Measurements from ENCODE around the gene E2F8. TPM values are rescaled to one million over a fixed set of nuclear protein-coding genes. Genes with fewer than 3 reads are reported as not detected.

The E2F8 gene
- total RNA-seq, 1 donor from 2014 or later = 1.7 TPM

- Mint-ChIP-seq H3K27me3 (ENCODE audit: unreplicated experiment) (no peaks in the 10 kb centered on the region), H3K4me1 (ENCODE audit: unreplicated experiment) (no peaks in the 10 kb centered on the region)
Measured at GRCh38 chr11:19185036-19185435, 55.7 kb downstream of the E2F8 start.

GRCh38 chr11:19183646-19184045 is 57.1 kb downstream of the E2F8 start:
- Mint-ChIP-seq H3K36me3 (ENCODE audit: unreplicated experiment) (peaks cover 2% of the 10 kb centered on the region), H3K4me3 (ENCODE audit: unreplicated experiment) (no peak overlapping the region), H3K27me3 (ENCODE audit: unreplicated experiment) (no peaks in the 10 kb centered on the region), H3K4me1 (ENCODE audit: unreplicated experiment) (no peaks in the 10 kb centered on the region), H3K27ac (ENCODE audit: unreplicated experiment) (no peak overlapping the region), H3K9me3 (ENCODE audit: unreplicated experiment) (no peaks in the 10 kb centered on the region)
- TF ChIP-seq, protein P1, sequence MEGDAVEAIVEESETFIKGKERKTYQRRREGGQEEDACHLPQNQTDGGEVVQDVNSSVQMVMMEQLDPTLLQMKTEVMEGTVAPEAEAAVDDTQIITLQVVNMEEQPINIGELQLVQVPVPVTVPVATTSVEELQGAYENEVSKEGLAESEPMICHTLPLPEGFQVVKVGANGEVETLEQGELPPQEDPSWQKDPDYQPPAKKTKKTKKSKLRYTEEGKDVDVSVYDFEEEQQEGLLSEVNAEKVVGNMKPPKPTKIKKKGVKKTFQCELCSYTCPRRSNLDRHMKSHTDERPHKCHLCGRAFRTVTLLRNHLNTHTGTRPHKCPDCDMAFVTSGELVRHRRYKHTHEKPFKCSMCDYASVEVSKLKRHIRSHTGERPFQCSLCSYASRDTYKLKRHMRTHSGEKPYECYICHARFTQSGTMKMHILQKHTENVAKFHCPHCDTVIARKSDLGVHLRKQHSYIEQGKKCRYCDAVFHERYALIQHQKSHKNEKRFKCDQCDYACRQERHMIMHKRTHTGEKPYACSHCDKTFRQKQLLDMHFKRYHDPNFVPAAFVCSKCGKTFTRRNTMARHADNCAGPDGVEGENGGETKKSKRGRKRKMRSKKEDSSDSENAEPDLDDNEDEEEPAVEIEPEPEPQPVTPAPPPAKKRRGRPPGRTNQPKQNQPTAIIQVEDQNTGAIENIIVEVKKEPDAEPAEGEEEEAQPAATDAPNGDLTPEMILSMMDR (IDR thresholded peaks at IDR 0.05) = no peak
- no peak for DNase-seq (ENCODE audit: extremely low spot score, unreplicated experiment)

More at GRCh38 chr11:19185036-19185435, 55.7 kb downstream of the E2F8 start:
- Mint-ChIP-seq H3K4me3 (ENCODE audit: unreplicated experiment) (no peak overlapping the region), H3K36me3 (ENCODE audit: unreplicated experiment) (peaks cover 2% of the 10 kb centered on the region), H3K9me3 (ENCODE audit: unreplicated experiment) (no peaks in the 10 kb centered on the region), H3K27ac (ENCODE audit: unreplicated experiment) (no peak overlapping the region)
- no peak for DNase-seq (ENCODE audit: extremely low spot score, unreplicated experiment)
- TF ChIP-seq, protein P1 (IDR thresholded peaks at IDR 0.05) = no peak

DNA sequence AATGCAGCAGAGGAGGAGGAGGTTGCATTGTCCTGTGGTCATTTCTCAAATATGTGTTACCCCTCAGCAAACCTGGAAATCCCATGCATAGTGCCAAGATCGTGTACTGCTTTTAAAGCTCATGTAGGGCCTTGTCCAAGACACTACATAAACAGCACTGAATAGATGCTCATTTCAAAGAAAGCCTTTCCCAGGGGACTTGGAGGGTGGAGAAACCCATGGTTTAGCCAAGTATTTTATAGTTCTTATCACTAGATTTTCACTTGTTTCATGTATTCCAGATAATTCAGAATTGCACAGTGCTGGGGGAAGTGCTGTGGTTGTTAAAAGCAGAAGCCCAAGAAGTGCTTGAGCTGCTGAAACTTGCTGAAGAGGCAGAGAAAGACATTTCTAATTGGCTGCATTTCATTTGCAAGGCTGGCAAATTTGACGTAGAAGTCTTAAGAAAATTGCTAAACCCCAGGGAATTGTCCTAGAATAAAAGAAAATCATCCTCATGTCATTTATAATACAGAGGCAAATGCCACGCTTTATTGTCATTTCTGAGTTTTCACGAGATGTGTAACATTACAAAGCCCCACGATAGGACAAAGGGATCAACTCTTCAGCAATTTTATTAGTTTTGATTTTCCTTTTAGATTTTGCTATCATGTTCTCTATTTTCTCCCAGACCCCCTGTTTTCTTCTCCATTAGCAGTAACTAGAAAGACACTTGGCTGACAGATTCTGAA is 59.0 kb downstream of the E2F8 start:
- no peaks in the 10 kb centered on the region for H3K9me3 Mint-ChIP-seq (ENCODE audit: unreplicated experiment)
- no peak overlapping the region for H3K4me3 Mint-ChIP-seq (ENCODE audit: unreplicated experiment)
- TF ChIP-seq, protein P1 (IDR thresholded peaks at IDR 0.05) = no peak
- H3K27me3 Mint-ChIP-seq (ENCODE audit: unreplicated experiment) = no peaks in the 10 kb centered on the region
- no peak overlapping the region for H3K27ac Mint-ChIP-seq (ENCODE audit: unreplicated experiment)
- H3K36me3 Mint-ChIP-seq (ENCODE audit: unreplicated experiment) = peaks cover 9% of the 10 kb centered on the region
- H3K4me1 Mint-ChIP-seq (ENCODE audit: unreplicated experiment) = no peaks in the 10 kb centered on the region
- DNase-seq (ENCODE audit: extremely low spot score, unreplicated experiment) = no peak

DNA sequence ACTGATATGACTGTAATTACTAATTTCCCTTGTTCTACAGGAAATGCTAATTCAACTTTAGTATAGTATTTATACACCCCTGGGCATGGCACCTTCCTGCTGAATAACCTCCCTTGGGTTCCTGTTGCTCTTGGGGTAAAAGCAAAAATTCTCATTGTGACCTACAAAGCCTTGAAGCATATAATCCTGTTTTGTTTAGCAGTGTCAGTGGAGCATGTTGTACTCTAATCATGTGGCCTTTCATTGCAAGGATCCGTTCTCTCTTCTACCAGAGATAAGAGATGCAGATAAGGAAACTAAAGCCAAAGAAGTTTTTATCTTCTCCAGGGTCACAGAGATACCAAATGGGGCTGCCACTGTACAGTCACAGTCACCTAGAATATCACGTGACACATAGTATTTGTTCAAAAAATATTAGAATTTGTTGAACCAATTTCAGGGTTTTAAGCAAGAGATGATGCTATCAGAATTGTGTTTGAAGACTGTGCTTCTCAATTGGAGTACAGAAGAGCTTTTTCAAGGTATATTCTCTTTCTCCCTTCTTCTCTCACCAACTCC is 64.0 kb downstream of the E2F8 start:
- no peak for DNase-seq (ENCODE audit: extremely low spot score, unreplicated experiment)
- Mint-ChIP-seq H3K27me3 (ENCODE audit: unreplicated experiment) (no peaks in the 10 kb centered on the region), H3K4me3 (ENCODE audit: unreplicated experiment) (no peak overlapping the region), H3K4me1 (ENCODE audit: unreplicated experiment) (no peaks in the 10 kb centered on the region), H3K9me3 (ENCODE audit: unreplicated experiment) (no peaks in the 10 kb centered on the region), H3K27ac (ENCODE audit: unreplicated experiment) (no peak overlapping the region), H3K36me3 (ENCODE audit: unreplicated experiment) (peaks cover 39% of the 10 kb centered on the region)
- TF ChIP-seq, protein P1 (IDR thresholded peaks at IDR 0.05) = no peak

Other genes starting within 250 kb of the E2F8 start
- not detected in 2 replicates for gene MRGPRX2, start 180.2 kb downstream of the E2F8 start, total RNA-seq
- gene ZDHHC13, start 123.8 kb downstream of the E2F8 start, total RNA-seq = 11.6 and 13.3 TPM in 2 replicates
- not detected in 2 replicates for gene CSRP3, start 39.0 kb downstream of the E2F8 start, total RNA-seq